HepG2 (cell line): ENCODE results near the gene PAXX. TPM values are rescaled to one million over a fixed set of nuclear protein-coding genes. Genes with fewer than 3 reads are reported as not detected.

Source experiments
- ASH2L ChIP-seq: fragments of 300-600, 200-600 bp; sonication (generic); IDR thresholded peaks from 2 replicates; pipeline ENCODE4 v1.7.0; 2017; ENCODE audit warnings: low read depth, mild to moderate bottlenecking, moderate library complexity, mixed read lengths, low read length; ENCODE audit not compliant: insufficient read length
- CBX1 ChIP-seq: IDR thresholded peaks from one replicate; pipeline ENCODE4 v1.6.1; 2016; ENCODE audit warnings: antibody characterized with exemption, low read depth
- ESRRA ChIP-seq: sonication (generic); formaldehyde crosslinking; IDR thresholded peaks from 2 replicates; pipeline ENCODE4 v1.5.1; 2020; ENCODE audit warnings: mild to moderate bottlenecking, low read depth, missing genetic modification reagents
- HNF4G ChIP-seq, 2 experiments: sonication (generic) in 1 of 2; formaldehyde crosslinking in 1 of 2; IDR thresholded peaks; 2 replicates each; pipeline versions ENCODE4 v1.4.0 to v1.6.1; 2011 to 2020; ENCODE audit warnings: borderline replicate concordance in 2 of 2, low read depth in 2 of 2, mild to moderate bottlenecking in 2 of 2, low read length in 1 of 2, missing genetic modification reagents in 1 of 2, moderate library complexity in 1 of 2
- IKZF4 ChIP-seq: sonication (generic); formaldehyde crosslinking; IDR thresholded peaks from 2 replicates; pipeline ENCODE4 v1.5.1; 2020; ENCODE audit warnings: borderline replicate concordance, mild to moderate bottlenecking, low read depth, missing genetic modification reagents; ENCODE audit errors: not compliant biosample characterization
- KDM1A ChIP-seq: IDR thresholded peaks from 2 replicates; pipeline ENCODE4 v1.6.1; 2016; ENCODE audit warnings: missing compliant biosample characterization
- KLF12 ChIP-seq: sonication (generic); formaldehyde crosslinking; IDR thresholded peaks from 2 replicates; pipeline ENCODE4 v1.4.0; 2020; ENCODE audit warnings: missing genetic modification reagents, borderline replicate concordance
- MEF2D ChIP-seq: sonication (generic); formaldehyde crosslinking; IDR thresholded peaks from 2 replicates; pipeline ENCODE4 v1.5.1; 2020; ENCODE audit warnings: mild to moderate bottlenecking, missing genetic modification reagents
- MYNN ChIP-seq: sonication (generic); formaldehyde crosslinking; IDR thresholded peaks from 2 replicates; pipeline ENCODE4 v1.4.0; 2020; ENCODE audit warnings: mild to moderate bottlenecking, low read depth, missing genetic modification reagents
- NFE2L2 ChIP-seq: fragments of 150-350 bp; IDR thresholded peaks from 2 replicates; pipeline ENCODE4 v1.6.1; 2014; ENCODE audit warnings: low read length
- RAD21 ChIP-seq: fragments of 450-650 bp; formaldehyde crosslinking; IDR thresholded peaks from 2 replicates; pipeline ENCODE4 v1.5.0; 2020; ENCODE audit warnings: mild to moderate bottlenecking
- SKI ChIP-seq: fragments of 450-650 bp; IDR thresholded peaks from one replicate; pipeline ENCODE4 v1.6.1; 2018; ENCODE audit warnings: mild to moderate bottlenecking; ENCODE audit not compliant: partially characterized antibody
- SMYD3 ChIP-seq: sonication (generic); formaldehyde crosslinking; IDR thresholded peaks from 2 replicates; pipeline ENCODE4 v1.8.1; 2023; ENCODE audit warnings: mild to moderate bottlenecking, missing genetic modification reagents
- SNAPC2 ChIP-seq: sonication (generic); formaldehyde crosslinking; IDR thresholded peaks from 2 replicates; pipeline ENCODE4 v1.8.1; 2022; ENCODE audit warnings: mild to moderate bottlenecking, missing genetic modification reagents
- TBL1XR1 ChIP-seq: fragments of 150-350 bp; IDR thresholded peaks from 2 replicates; pipeline ENCODE4 v1.6.1; 2014; ENCODE audit warnings: borderline replicate concordance, low read length; ENCODE audit not compliant: partially characterized antibody
- ZNF180 ChIP-seq: sonication (generic); formaldehyde crosslinking; IDR thresholded peaks from 2 replicates; pipeline ENCODE4 v1.4.0; 2020; ENCODE audit warnings: low read depth, missing genetic modification reagents, borderline replicate concordance
- ZNF234 ChIP-seq: sonication (generic); formaldehyde crosslinking; conservative IDR thresholded peaks from 2 replicates; pipeline ENCODE4 v1.5.1; 2020; ENCODE audit warnings: mild to moderate bottlenecking, missing genetic modification reagents
- ZNF333 ChIP-seq: sonication (generic); formaldehyde crosslinking; IDR thresholded peaks from 2 replicates; pipeline ENCODE4 v1.4.0; 2020; ENCODE audit warnings: mild to moderate bottlenecking, missing genetic modification reagents, borderline replicate concordance
- ZNF546 ChIP-seq: sonication (generic); formaldehyde crosslinking; conservative IDR thresholded peaks from 2 replicates; pipeline ENCODE4 v1.8.1; 2023; ENCODE audit warnings: mild to moderate bottlenecking, missing genetic modification reagents
- polyA plus RNA-seq, 8 experiments: library from polyadenylated mRNA; depleted of rRNA in 3 of 8; stranded (reverse) in 7 of 8; unstranded in 1 of 8; fragments of >200 nt; fragmentation: Illumina TruSeq in 4 of 8; extraction: Trizol in 4 of 8; gene quantifications; 2 replicates each; pipeline versions ENCODE4 v1.2.1 to v1.2.3, GENCODE V29; 2011 to 2016; ENCODE audit warnings: low read depth in 4 of 8, missing spikeins in 1 of 8, mixed read lengths in 1 of 8; ENCODE audit not compliant: insufficient read depth in 1 of 8
- total RNA-seq, 5 experiments: library from RNA; depleted of rRNA; stranded (reverse); fragments of >200 nt; fragmentation: Illumina TruSeq; extraction: Trizol; gene quantifications; 2 replicates each; pipeline ENCODE4 v1.2.3, GENCODE V29; 2016; ENCODE audit warnings: low read depth in 1 of 5
- TF ChIP-seq, protein P1 (sequence below): sonication (generic); formaldehyde crosslinking; IDR thresholded peaks from 2 replicates; pipeline ENCODE4 v1.5.1; 2020; ENCODE audit warnings: mild to moderate bottlenecking, missing genetic modification reagents, borderline replicate concordance
- TF ChIP-seq, protein P2 (sequence below): sonication (generic); formaldehyde crosslinking; IDR thresholded peaks from 2 replicates; pipeline ENCODE4 v1.4.0; 2020; ENCODE audit warnings: low read depth, mild to moderate bottlenecking, missing genetic modification reagents
- TF ChIP-seq, protein P3 (sequence below): IDR thresholded peaks from 2 replicates; pipeline ENCODE4 v1.6.1; 2018; ENCODE audit warnings: missing genetic modification reagents

Gene PAXX
- total and polyA plus RNA-seq, 2 of the 13 experiments (the other 11 are each of a cell fraction or from before 2014, with no cell fraction given), result 14.0 to 31.9 TPM

DNA sequence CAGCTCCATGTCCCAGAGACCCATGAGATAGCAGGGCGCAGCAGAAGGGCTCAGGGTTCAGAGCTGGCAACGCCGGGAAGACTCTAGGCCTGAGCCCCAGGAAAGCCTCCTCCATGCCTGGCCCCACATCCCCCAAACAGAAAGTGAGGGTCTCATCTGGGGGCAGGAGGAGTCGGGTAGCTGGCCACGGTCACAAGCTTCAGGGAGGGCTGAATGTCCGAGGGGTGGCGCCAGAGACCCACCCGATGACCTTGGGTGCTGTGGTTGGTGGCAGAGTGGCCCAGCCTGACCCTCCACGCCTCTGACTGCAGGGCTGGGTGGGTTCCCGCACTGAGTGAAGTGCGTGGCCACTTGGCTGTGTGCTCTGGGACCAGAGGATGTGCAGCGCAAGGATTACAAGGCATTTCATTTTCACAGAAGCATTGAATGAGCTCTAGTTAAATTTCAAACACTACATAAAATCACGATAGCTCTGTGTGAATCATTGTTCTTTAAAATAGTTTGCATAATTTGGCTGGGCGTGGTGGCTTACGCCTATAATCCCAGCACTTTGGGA lies 44.2 kb upstream of the PAXX start (continued):
- TF ChIP-seq, protein P1, sequence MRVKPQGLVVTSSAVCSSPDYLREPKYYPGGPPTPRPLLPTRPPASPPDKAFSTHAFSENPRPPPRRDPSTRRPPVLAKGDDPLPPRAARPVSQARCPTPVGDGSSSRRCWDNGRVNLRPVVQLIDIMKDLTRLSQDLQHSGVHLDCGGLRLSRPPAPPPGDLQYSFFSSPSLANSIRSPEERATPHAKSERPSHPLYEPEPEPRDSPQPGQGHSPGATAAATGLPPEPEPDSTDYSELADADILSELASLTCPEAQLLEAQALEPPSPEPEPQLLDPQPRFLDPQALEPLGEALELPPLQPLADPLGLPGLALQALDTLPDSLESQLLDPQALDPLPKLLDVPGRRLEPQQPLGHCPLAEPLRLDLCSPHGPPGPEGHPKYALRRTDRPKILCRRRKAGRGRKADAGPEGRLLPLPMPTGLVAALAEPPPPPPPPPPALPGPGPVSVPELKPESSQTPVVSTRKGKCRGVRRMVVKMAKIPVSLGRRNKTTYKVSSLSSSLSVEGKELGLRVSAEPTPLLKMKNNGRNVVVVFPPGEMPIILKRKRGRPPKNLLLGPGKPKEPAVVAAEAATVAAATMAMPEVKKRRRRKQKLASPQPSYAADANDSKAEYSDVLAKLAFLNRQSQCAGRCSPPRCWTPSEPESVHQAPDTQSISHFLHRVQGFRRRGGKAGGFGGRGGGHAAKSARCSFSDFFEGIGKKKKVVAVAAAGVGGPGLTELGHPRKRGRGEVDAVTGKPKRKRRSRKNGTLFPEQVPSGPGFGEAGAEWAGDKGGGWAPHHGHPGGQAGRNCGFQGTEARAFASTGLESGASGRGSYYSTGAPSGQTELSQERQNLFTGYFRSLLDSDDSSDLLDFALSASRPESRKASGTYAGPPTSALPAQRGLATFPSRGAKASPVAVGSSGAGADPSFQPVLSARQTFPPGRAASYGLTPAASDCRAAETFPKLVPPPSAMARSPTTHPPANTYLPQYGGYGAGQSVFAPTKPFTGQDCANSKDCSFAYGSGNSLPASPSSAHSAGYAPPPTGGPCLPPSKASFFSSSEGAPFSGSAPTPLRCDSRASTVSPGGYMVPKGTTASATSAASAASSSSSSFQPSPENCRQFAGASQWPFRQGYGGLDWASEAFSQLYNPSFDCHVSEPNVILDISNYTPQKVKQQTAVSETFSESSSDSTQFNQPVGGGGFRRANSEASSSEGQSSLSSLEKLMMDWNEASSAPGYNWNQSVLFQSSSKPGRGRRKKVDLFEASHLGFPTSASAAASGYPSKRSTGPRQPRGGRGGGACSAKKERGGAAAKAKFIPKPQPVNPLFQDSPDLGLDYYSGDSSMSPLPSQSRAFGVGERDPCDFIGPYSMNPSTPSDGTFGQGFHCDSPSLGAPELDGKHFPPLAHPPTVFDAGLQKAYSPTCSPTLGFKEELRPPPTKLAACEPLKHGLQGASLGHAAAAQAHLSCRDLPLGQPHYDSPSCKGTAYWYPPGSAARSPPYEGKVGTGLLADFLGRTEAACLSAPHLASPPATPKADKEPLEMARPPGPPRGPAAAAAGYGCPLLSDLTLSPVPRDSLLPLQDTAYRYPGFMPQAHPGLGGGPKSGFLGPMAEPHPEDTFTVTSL (CRISPR knock-in tag), result no peak
- TF ChIP-seq SMYD3 (CRISPR knock-in tag) (no peak), KLF12 (CRISPR knock-in tag) (no peak), ZNF333 (no peak), CBX1 (no peak), ASH2L (no peak), SNAPC2 (CRISPR knock-in tag) (no peak), HNF4G (IDR thresholded peaks at IDR 0.05; ENCODE audit: borderline replicate concordance, low read depth, low read length) (no peak), HNF4G (CRISPR knock-in tag; IDR thresholded peaks at IDR 0.05; ENCODE audit: borderline replicate concordance, low read depth) (no peak), MYNN (CRISPR knock-in tag) (no peak), KDM1A (0 out of 2 replicates have a peak, but pooled peaks have one; percentile 7), ESRRA (CRISPR knock-in tag) (peak; percentile 41; the same call in 1 of the 2 replicates), ZNF546 (no peak; the same call in 1 of the 2 replicates), IKZF4 (CRISPR knock-in tag) (peak; percentile 23), SKI (no peak), MEF2D (CRISPR knock-in tag) (no peak; the same call in 1 of the 2 replicates), RAD21 (CRISPR knock-in tag) (peak; percentile 87), ZNF180 (CRISPR knock-in tag) (no peak), TBL1XR1 (no peak), ZNF234 (CRISPR knock-in tag) (no peak), NFE2L2 (no peak)
- TF ChIP-seq, protein P2, sequence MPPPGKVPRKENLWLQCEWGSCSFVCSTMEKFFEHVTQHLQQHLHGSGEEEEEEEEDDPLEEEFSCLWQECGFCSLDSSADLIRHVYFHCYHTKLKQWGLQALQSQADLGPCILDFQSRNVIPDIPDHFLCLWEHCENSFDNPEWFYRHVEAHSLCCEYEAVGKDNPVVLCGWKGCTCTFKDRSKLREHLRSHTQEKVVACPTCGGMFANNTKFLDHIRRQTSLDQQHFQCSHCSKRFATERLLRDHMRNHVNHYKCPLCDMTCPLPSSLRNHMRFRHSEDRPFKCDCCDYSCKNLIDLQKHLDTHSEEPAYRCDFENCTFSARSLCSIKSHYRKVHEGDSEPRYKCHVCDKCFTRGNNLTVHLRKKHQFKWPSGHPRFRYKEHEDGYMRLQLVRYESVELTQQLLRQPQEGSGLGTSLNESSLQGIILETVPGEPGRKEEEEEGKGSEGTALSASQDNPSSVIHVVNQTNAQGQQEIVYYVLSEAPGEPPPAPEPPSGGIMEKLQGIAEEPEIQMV (CRISPR knock-in tag), result 0 out of 2 replicates have a peak, but pooled peaks have one; percentile 40
- TF ChIP-seq, protein P3, sequence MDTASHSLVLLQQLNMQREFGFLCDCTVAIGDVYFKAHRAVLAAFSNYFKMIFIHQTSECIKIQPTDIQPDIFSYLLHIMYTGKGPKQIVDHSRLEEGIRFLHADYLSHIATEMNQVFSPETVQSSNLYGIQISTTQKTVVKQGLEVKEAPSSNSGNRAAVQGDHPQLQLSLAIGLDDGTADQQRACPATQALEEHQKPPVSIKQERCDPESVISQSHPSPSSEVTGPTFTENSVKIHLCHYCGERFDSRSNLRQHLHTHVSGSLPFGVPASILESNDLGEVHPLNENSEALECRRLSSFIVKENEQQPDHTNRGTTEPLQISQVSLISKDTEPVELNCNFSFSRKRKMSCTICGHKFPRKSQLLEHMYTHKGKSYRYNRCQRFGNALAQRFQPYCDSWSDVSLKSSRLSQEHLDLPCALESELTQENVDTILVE, result no peak
